Measurements from ENCODE around the gene CHRNG.

Gene CHRNG

DNA sequence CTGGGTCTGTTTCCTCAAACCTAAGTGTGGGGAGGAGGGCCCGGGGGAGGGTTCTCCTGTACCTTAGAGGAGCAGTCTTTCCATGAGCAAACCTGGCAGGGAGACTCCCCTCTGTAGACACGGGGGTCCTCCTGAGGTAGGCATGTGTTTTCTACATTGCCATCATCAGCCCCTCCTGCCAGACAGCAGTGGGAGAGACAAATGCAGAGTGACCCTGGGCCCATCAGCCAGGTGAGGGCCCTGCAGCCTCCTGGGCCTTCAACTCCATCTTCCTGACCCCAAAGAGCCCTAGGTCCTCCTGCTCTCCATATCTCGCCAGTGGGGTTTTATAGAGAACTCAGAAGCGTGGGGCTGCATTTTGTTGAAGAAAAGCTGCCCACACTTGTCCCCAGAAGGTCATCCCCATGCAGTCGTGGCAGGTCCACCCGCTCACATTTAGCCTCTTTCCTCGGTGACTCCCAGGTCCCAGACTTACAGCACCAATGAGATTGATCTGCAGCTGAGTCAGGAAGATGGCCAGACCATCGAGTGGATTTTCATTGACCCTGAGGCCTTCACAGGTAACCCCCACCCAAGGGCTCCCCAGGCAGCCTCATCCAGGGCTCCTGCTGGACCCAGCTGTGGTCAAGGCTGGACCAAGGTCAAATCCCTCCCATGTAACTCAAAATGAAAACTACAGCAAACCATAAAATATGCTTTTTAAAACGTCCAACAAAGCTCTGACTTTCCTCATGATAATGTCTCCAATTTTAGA is 2.6 kb downstream of the CHRNG start:
- Histone ChIP-seq H3K4me3 (ENCODE audit: low read length) (no peak overlapping the region), H3K36me3 (ENCODE audit: insufficient read depth, low read length) (peaks cover 5% of the 10 kb centered on the region), H3K4me2 (ENCODE audit: low read length) (no peak overlapping the region), H3K9ac (ENCODE audit: low read depth, low read length) (no peak overlapping the region), H3K4me1 (ENCODE audit: control insufficient read depth, insufficient read depth, low read length) (peaks cover 10% of the 10 kb centered on the region), H3K9me3 (replicated peaks; ENCODE audit: low read length) (no peaks in the 10 kb centered on the region), H3K27me3 (ENCODE audit: control insufficient read depth, insufficient read depth, low read length) (peaks cover 6% of the 10 kb centered on the region)

DNA sequence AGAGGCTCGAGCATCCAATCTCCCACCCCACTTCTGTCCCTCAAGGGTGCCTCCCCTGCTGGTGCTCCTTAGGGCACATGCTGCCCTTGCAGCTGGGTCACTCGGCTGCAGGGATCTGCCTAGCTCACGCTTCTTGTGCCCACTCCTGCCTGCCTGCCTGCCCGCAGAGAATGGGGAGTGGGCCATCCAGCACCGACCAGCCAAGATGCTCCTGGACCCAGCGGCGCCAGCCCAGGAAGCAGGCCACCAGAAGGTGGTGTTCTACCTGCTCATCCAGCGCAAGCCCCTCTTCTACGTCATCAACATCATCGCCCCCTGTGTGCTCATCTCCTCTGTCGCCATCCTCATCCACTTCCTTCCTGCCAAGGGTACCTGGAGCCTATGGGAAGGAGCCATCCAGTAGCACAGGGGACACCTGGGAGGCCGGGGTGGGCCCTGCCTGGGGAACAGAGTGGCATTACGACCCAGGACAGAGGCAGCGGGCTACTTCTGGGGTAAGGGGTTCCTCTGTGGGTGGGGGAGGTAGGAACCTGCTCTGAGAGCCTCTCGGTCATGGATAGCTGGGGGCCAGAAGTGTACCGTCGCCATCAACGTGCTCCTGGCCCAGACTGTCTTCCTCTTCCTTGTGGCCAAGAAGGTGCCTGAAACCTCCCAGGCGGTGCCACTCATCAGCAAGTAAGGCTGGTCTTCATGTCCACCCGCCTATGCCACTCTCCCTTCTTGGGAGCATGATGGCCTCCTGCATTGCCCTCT is 3.4 kb downstream of the CHRNG start:
- H3K4me1 ChIP-seq (ENCODE audit: control insufficient read depth, insufficient read depth, low read length): peaks cover 10% of the 10 kb centered on the region
- H3K27me3 ChIP-seq (ENCODE audit: control insufficient read depth, insufficient read depth, low read length): peaks cover 6% of the 10 kb centered on the region
- H3K4me3 ChIP-seq (ENCODE audit: low read length): no peak overlapping the region
- H3K9me3 ChIP-seq (replicated peaks; ENCODE audit: low read length): no peaks in the 10 kb centered on the region
- H3K36me3 ChIP-seq (ENCODE audit: insufficient read depth, low read length): peaks cover 5% of the 10 kb centered on the region
- no peak overlapping the region for H3K9ac ChIP-seq (ENCODE audit: low read depth, low read length)
- H3K4me2 ChIP-seq (ENCODE audit: low read length): no peak overlapping the region

DNA sequence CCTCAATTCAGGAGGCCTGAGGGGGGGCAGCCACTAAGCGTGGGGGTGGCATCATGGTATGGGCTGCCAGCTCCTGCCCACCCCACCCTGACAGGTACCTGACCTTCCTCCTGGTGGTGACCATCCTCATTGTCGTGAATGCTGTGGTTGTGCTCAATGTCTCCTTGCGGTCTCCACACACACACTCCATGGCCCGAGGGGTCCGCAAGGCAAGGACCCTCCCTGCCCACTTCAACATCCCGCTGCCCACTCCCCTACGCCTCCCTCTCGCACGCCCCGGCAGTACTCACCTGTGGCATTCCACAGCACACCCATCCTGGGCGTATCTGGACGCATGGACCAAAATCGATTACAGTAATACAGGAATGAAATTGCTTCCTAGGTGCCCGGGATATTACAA is 4.0 kb downstream of the CHRNG start:
- Histone ChIP-seq H3K9me3 (replicated peaks; ENCODE audit: low read length) (no peaks in the 10 kb centered on the region), H3K36me3 (ENCODE audit: insufficient read depth, low read length) (peaks cover 5% of the 10 kb centered on the region), H3K9ac (ENCODE audit: low read depth, low read length) (no peak overlapping the region), H3K27me3 (ENCODE audit: control insufficient read depth, insufficient read depth, low read length) (peaks cover 6% of the 10 kb centered on the region), H3K4me2 (ENCODE audit: low read length) (no peak overlapping the region), H3K4me3 (ENCODE audit: low read length) (no peak overlapping the region), H3K4me1 (ENCODE audit: control insufficient read depth, insufficient read depth, low read length) (peaks cover 10% of the 10 kb centered on the region)

DNA sequence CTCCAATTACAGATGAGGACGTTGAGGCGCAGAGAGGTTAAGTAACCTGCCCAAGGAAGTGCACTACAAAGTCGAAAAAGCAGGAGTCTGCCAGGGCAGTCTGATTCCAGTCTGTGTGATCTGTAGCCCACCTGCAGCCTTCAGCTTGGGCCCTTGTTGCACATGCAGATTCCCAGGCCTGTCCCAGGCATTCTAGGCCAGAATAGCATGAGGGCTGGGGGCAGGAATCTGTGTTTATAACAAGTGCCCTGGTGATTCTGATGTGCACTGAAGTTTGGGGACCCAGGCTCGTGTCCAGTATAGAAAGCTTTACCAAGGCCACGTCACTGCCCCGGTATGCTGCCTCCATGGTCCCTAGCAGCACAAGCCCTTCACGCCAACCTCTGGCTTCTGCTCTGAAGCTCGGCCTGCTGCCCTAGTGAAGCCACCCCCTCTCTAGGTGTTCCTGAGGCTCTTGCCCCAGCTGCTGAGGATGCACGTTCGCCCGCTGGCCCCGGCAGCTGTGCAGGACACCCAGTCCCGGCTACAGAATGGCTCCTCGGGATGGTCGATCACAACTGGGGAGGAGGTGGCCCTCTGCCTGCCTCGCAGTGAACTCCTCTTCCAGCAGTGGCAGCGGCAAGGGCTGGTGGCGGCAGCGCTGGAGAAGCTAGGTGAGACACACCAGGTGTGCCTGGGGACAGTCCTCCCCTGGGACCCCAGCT is 4.6 kb downstream of the CHRNG start:
- Histone ChIP-seq H3K4me2 (ENCODE audit: low read length) (no peak overlapping the region), H3K9me3 (replicated peaks; ENCODE audit: low read length) (no peaks in the 10 kb centered on the region), H3K4me1 (ENCODE audit: control insufficient read depth, insufficient read depth, low read length) (peaks cover 10% of the 10 kb centered on the region), H3K36me3 (ENCODE audit: insufficient read depth, low read length) (peaks cover 5% of the 10 kb centered on the region), H3K9ac (ENCODE audit: low read depth, low read length) (no peak overlapping the region), H3K27me3 (ENCODE audit: control insufficient read depth, insufficient read depth, low read length) (peaks cover 3% of the 10 kb centered on the region), H3K4me3 (ENCODE audit: low read length) (no peak overlapping the region)

DNA sequence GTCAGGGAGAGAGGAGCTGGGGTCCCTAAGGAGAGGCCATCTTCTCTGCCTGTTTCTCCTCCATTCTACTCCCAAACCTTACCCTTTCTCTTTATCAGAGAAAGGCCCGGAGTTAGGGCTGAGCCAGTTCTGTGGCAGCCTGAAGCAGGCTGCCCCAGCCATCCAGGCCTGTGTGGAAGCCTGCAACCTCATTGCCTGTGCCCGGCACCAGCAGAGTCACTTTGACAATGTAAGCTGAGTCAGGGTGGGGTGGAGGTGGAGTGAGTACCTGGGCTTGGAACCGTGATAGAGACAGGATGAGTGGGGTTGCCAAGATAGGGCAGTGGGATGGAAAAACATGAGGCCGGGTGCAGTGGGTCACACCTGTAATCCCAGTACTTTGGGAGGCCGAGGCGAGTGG is 5.2 kb downstream of the CHRNG start:
- Histone ChIP-seq H3K4me2 (ENCODE audit: low read length) (no peak overlapping the region), H3K36me3 (ENCODE audit: insufficient read depth, low read length) (peaks cover 5% of the 10 kb centered on the region), H3K9ac (ENCODE audit: low read depth, low read length) (no peak overlapping the region), H3K27me3 (ENCODE audit: control insufficient read depth, insufficient read depth, low read length) (no peaks in the 10 kb centered on the region), H3K9me3 (replicated peaks; ENCODE audit: low read length) (no peaks in the 10 kb centered on the region), H3K4me3 (ENCODE audit: low read length) (no peak overlapping the region), H3K4me1 (ENCODE audit: control insufficient read depth, insufficient read depth, low read length) (peaks cover 8% of the 10 kb centered on the region)

DNA sequence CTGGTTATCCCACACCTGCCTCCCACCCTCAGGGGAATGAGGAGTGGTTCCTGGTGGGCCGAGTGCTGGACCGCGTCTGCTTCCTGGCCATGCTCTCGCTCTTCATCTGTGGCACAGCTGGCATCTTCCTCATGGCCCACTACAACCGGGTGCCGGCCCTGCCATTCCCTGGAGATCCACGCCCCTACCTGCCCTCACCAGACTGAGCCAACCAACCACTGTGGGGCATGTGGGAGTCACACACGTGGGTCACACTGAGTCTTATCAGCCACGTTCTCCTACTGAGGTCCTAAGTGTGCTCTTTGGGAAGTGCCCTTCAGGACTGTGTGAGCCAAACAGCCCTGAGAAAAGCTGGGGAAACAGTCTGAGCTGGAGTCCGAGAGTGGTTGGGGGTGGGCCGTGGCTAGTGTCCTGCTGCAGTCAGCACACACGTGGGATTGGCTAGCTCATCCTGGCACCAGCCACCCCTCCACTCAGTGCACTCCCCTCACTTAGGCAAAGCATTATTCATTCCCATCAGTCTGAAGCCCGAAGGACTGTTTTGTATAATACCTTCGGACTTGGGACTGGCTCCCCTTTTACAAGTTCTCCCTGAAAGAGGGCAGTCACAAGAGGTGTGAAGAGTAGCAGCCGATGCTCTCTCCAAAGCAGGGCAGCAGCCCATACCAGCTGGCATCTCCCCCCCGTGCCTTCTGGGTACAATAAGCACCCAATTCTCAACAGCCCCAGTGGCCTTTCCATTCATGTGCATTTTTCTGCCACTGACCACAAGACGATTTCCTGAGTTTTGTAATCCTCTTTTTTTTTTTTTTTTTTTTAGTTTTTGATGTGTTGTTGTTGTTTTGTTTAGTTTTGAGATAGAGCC is 6.3 kb downstream of the CHRNG start:
- Histone ChIP-seq H3K27me3 (ENCODE audit: control insufficient read depth, insufficient read depth, low read length) (no peaks in the 10 kb centered on the region), H3K4me3 (ENCODE audit: low read length) (no peak overlapping the region), H3K9me3 (replicated peaks; ENCODE audit: low read length) (no peaks in the 10 kb centered on the region), H3K9ac (ENCODE audit: low read depth, low read length) (no peak overlapping the region), H3K36me3 (ENCODE audit: insufficient read depth, low read length) (peaks cover 5% of the 10 kb centered on the region), H3K4me1 (ENCODE audit: control insufficient read depth, insufficient read depth, low read length) (peaks cover 5% of the 10 kb centered on the region), H3K4me2 (ENCODE audit: low read length) (no peak overlapping the region)

DNA sequence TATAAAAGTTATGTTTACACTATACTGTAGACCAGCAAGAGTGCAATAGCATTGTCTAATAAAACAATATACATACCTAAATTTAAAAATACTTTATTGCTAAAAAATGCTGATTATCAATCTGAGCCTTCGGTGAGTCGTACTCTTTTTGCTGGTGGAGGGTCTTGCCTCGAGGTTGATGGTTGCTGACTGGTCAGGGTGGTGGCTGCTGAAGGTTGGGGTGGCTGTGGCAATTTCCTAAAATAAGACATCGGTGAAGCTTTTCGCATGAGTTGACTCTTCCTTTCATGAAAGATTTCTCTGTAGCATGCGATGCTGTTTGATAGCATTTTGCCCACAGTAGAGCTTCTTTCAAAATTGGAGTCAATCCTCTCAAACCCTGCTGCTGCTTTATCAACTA is 8.5 kb downstream of the CHRNG start:
- no peaks in the 10 kb centered on the region for H3K9me3 ChIP-seq (replicated peaks; ENCODE audit: low read length)
- H3K9ac ChIP-seq (ENCODE audit: low read depth, low read length): no peak overlapping the region
- H3K4me3 ChIP-seq (ENCODE audit: low read length): no peak overlapping the region
- no peaks in the 10 kb centered on the region for H3K27me3 ChIP-seq (ENCODE audit: control insufficient read depth, insufficient read depth, low read length)
- no peak overlapping the region for H3K4me2 ChIP-seq (ENCODE audit: low read length)
- peaks cover 11% of the 10 kb centered on the region for H3K4me1 ChIP-seq (ENCODE audit: control insufficient read depth, insufficient read depth, low read length)
- H3K36me3 ChIP-seq (ENCODE audit: insufficient read depth, low read length): peaks cover 9% of the 10 kb centered on the region

DNA sequence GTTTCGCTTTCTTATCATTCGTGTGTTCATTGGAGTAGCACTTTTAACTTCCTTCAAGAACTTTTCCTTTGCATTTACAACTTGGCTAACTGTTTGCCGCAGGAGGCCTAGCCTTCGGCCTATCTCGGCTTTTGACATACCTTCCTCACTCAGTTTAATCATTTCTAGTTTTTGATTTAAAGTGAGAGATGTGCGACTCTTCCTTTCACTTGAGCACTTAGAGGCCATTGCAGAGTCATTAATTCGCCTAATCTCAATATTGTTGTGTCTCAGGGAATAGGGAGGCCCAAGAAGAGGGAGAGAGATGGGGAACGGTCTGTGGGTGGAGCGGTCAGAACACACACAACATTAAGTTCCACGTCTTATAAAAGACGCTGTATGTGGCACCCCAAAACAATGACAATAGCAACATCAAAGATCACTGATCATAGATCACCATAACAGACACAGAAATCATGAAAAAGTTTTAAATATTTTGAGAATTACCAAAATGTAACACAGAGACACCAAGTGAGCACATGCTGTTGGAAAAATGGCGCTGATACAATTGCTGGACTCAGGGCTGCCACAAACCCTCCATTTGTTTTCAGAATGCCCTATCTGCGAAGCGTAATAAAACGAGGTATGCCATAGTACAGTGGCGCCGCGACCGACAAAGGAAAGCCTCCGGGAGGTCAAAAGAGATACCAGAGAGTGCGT is 10.3 kb downstream of the CHRNG start:
- Histone ChIP-seq H3K36me3 (ENCODE audit: insufficient read depth, low read length) (peaks cover 19% of the 10 kb centered on the region), H3K4me3 (ENCODE audit: low read length) (peak overlapping the region; percentile 75), H3K4me1 (ENCODE audit: control insufficient read depth, insufficient read depth, low read length) (peaks cover 11% of the 10 kb centered on the region), H3K4me2 (ENCODE audit: low read length) (peak overlapping the region; percentile 87), H3K27me3 (ENCODE audit: control insufficient read depth, insufficient read depth, low read length) (no peaks in the 10 kb centered on the region), H3K9ac (ENCODE audit: low read depth, low read length) (peak overlapping the region; percentile 98), H3K9me3 (replicated peaks; ENCODE audit: low read length) (no peaks in the 10 kb centered on the region)

DNA sequence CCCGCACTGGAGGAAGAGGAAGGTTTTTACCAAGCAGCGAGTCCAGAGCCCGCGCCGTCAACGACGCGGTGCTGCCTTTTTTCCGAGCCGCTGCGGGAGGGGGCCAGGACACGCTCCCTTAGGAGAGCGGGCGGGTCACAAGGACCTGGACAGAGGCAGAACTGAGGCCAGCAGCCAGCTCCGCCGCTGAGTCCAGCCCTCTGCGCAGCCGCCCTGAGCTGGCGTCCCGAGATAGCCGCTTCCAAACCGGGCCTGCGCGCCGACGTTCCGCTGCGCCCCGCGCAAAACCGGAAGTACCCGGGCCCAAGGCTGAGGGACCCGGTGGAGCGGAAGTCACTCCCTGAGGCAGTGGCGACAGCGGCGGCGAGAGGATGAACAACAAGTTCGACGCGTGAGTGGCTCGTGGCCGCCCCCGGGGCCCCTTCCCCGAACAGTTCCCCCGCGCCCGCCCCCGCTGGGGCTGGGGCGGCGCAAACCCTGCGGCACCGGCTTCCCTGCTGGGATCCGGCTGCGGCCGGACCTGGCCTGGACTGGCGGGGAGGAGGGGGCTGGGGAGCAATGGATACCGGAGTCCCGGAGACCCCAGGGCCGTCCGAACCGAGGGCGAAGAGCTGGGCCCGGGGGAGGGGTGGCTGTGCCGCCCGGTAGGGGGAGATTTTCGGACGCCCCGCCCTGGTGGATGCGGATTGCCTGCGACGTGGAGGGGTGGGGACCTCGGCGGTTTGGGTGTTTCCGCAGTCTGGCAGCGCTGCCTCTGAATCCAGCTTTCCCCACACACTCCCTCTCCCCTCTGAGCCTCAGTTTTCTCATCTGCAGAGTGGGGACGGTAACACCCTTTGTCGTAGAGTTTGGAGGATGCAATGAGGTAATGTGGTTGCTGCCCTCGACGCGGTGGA is 11.1 kb downstream of the CHRNG start, which contains the start of the genes EIF4E2 and TIGD1:
EIF4E2 (plus strand) TSS at position 336 of the 896 bp plus-strand sequence; CDS start at position 372, 36 bp downstream.
TIGD1 (minus strand) TSS at position 204 of the 896 bp plus-strand sequence. CDS start 675 bp downstream, outside the sequence.
- peak within 1 kb of the TSS; percentile 87 for H3K4me2 ChIP-seq (ENCODE audit: low read length)
- no peaks in the 10 kb centered on the region for H3K27me3 ChIP-seq (ENCODE audit: control insufficient read depth, insufficient read depth, low read length)
- H3K36me3 ChIP-seq (ENCODE audit: insufficient read depth, low read length): peaks cover 23% of the 10 kb centered on the region
- no peaks in the 10 kb centered on the region for H3K9me3 ChIP-seq (replicated peaks; ENCODE audit: low read length)
- peaks cover 11% of the 10 kb centered on the region for H3K4me1 ChIP-seq (ENCODE audit: control insufficient read depth, insufficient read depth, low read length)
- peak within 1 kb of the TSS; percentile 75 for H3K4me3 ChIP-seq (ENCODE audit: low read length)
- H3K9ac ChIP-seq (ENCODE audit: low read depth, low read length): peak within 1 kb of the TSS; percentile 98

DNA sequence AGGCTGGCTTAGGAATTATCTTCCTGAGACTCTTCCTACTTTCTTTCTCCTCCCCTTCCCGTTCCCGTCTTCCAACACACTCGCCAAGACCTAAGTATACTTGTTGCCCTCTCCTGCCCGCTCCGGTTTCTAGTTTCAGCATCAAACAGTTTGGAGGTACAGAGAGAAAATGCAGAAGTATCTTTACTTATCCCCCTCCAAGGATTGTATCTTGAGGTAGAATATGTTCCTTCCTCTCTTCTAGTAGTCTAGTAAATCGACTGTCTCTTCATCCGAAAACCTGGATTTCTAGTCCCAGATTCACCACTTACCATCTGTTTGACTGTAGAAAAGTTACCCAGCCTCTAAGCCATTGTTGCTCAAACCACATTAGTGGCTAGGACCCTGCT is 11.8 kb downstream of the CHRNG start:
- Histone ChIP-seq H3K4me2 (ENCODE audit: low read length) (peak overlapping the region; percentile 87), H3K4me1 (ENCODE audit: control insufficient read depth, insufficient read depth, low read length) (peaks cover 11% of the 10 kb centered on the region), H3K9ac (ENCODE audit: low read depth, low read length) (peak overlapping the region; percentile 98), H3K4me3 (ENCODE audit: low read length) (peak overlapping the region; percentile 75), H3K36me3 (ENCODE audit: insufficient read depth, low read length) (peaks cover 25% of the 10 kb centered on the region), H3K27me3 (ENCODE audit: control insufficient read depth, insufficient read depth, low read length) (no peaks in the 10 kb centered on the region), H3K9me3 (replicated peaks; ENCODE audit: low read length) (no peaks in the 10 kb centered on the region)

All from skeletal muscle satellite cell (primary cell).